Prostate gland (tissue), 2 donors: ENCODE results near the gene FA2H. TPM values are rescaled to one million over a fixed set of nuclear protein-coding genes. Genes with fewer than 3 reads are reported as not detected.

ENCODE experiments used
- DNase-seq: peaks from one replicate; pipeline ENCODE4 v3.0.0-alpha.2; 2019; ENCODE audit warnings: low spot score
- H3K27ac ChIP-seq, 2 donors: fragments of 200-600 bp; sonication (generic); 2 replicates each; pipeline ENCODE4 v1.5.1; 2017 to 2019
- H3K27me3 ChIP-seq: fragments of 200-600 bp; sonication (generic); replicated peaks from 2 replicates; pipeline ENCODE4 v1.5.1; 2019; ENCODE audit not compliant: insufficient read depth
- H3K36me3 ChIP-seq, 2 donors: fragments of 200-600 bp; sonication (generic); 1 replicate in 1 of 2; 2 replicates in 1 of 2; pipeline versions ENCODE4 v1.5.1 to v1.8.1; 2017 to 2019
- H3K4me1 ChIP-seq: fragments of 200-600 bp; sonication (generic); replicated peaks from 2 replicates; pipeline ENCODE4 v1.5.1; 2019
- H3K4me3 ChIP-seq, 2 donors: fragments of 200-600 bp; sonication (generic); 2 replicates each; pipeline ENCODE4 v1.5.1; 2017 to 2019
- H3K9me3 ChIP-seq: fragments of 200-600 bp; sonication (generic); 2 replicates; pipeline ENCODE4 v1.5.1; 2017
- POLR2A ChIP-seq: fragments of 450-650 bp; IDR thresholded peaks from one replicate; pipeline ENCODE4 v1.6.1; 2016; ENCODE audit warnings: antibody characterized with exemption, mild to moderate bottlenecking
- POLR2AphosphoS5 ChIP-seq: sonication (generic); formaldehyde crosslinking; IDR thresholded peaks from one replicate; pipeline ENCODE4 v1.6.1; 2017; ENCODE audit warnings: antibody characterized with exemption
- WGBS: methylation state at CpG from one replicate; pipeline ENCODE4 v1.1.5; 2018; 5-methylcytosine and 5-hydroxymethylcytosine counted together
- intact Hi-C: fragments of 100-400 bp; cut with DNase I; formaldehyde crosslinking; loops from one replicate; pipeline ENCODE4 v1.14.2; 2022
- total RNA-seq, 2 donors: library from RNA; depleted of rRNA; stranded (reverse); fragments of >200 nt; gene quantifications; one replicate each; pipeline ENCODE4 v1.1.0, GENCODE V29; 2016
- TF ChIP-seq, protein P1 (sequence below), 4 experiments: fragments of 200-600 bp in 2 of 4; fragments of 450-650 bp in 2 of 4; sonication (generic) in 2 of 4; IDR thresholded peaks; 1 replicate in 3 of 4; 2 replicates in 1 of 4; pipeline ENCODE4 v1.5.1; 2016 to 2019; ENCODE audit warnings: antibody characterized with exemption in 4 of 4, mild to moderate bottlenecking in 2 of 4, moderate library complexity in 2 of 4

The FA2H gene
- total RNA-seq, 2 donors from 2014 or later = 3.0 to 4.5 TPM

DNA sequence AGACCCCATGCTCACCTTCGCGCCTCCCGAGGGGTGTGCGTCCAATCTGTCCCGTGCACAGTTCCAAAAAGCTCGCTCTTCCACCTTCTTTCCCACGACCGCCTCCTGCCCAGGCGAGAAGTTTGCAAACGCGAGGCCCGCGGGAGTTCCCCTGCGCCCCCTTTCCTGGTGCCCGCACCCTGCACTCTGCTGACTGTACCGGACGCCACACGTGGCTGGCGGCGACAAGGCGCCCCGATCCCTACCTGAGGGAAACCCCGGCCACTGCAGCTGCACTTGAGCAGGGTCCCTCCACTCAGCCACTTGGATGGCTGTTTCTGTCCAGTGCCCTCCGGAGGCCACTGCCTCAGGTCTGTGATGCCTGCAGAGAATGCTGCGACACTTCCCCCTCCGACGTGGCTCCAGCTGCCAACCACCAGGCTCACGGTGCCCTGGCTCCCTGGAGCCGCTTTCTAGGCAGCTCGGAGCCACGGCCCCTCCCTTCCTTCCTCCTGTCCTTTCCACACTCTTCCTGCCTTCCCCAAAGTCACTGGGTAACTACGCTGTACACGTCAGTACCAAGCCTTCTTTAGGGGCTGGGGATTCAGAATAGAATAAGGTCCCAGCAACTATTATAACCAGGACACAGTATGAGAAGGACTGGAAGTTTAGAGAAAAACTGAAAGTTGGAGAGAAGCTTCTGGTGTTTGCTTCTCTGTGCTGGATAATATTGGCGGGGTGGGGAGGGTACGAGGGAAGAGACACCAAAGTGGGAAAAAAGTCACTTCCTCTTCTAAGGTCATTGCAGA lies 74.0 kb downstream of the FA2H start, which contains the start of gene MLKL:
MLKL (minus strand) TSS at position 425 of the 788 bp plus-strand sequence. CDS start 5,105 bp downstream, outside the sequence.
- DNase-seq = peak; percentile 29
- intact Hi-C loops = loop anchor here (10.0 kb wide), 1 partner anchor 414 kb away; the partner anchor contains the start of gene LDHD
- H3K27ac ChIP-seq = peak within 1 kb of the TSS; percentile 62 to 70
- H3K9me3 ChIP-seq = no peaks in the 10 kb centered on the region
- TF ChIP-seq POLR2AphosphoS5 = peak; percentile 52
- TF ChIP-seq, protein P1, sequence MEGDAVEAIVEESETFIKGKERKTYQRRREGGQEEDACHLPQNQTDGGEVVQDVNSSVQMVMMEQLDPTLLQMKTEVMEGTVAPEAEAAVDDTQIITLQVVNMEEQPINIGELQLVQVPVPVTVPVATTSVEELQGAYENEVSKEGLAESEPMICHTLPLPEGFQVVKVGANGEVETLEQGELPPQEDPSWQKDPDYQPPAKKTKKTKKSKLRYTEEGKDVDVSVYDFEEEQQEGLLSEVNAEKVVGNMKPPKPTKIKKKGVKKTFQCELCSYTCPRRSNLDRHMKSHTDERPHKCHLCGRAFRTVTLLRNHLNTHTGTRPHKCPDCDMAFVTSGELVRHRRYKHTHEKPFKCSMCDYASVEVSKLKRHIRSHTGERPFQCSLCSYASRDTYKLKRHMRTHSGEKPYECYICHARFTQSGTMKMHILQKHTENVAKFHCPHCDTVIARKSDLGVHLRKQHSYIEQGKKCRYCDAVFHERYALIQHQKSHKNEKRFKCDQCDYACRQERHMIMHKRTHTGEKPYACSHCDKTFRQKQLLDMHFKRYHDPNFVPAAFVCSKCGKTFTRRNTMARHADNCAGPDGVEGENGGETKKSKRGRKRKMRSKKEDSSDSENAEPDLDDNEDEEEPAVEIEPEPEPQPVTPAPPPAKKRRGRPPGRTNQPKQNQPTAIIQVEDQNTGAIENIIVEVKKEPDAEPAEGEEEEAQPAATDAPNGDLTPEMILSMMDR (IDR thresholded peaks at IDR 0.05) = peak in 1 of 4 experiments; percentile 29
- TF ChIP-seq POLR2A = peak; percentile 48
- no peaks in the 10 kb centered on the region for H3K36me3 ChIP-seq
- peak within 1 kb of the TSS; percentile 39 to 57 for H3K4me3 ChIP-seq
- no peaks in the 10 kb centered on the region for H3K4me1 ChIP-seq
- WGBS = 1% methylated on average over 35 of the region's 35 CpGs
- H3K27me3 ChIP-seq = no peaks in the 10 kb centered on the region

DNA sequence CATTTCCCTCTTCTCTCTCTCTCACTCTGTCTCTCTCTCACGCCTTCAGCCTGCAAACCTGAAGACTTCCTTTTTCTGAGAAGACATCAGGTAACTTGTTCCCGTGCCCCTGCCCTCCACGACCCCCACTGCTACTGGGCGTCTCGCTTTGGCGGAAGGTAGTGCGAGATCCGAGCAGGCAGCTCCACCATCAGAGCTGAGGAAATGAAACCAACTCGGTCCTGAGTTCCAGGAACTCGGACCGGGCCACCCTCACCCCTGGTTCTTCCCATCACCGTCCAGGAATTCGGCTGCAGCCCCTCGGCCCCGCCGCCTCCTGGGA lies 74.5 kb downstream of the FA2H start:
- Histone ChIP-seq H3K9me3 (no peaks in the 10 kb centered on the region), H3K4me1 (no peaks in the 10 kb centered on the region), H3K4me3 (peak overlapping the region; percentile 39 to 57), H3K27me3 (no peaks in the 10 kb centered on the region), H3K36me3 (no peaks in the 10 kb centered on the region), H3K27ac (peak overlapping the region; percentile 62 to 70)
- intact Hi-C loops = loop anchor here (10.0 kb wide), 1 partner anchor 415 kb away; the partner anchor contains the start of gene LDHD
- WGBS = 3% methylated on average over 16 of the region's 16 CpGs
- no peak for TF ChIP-seq POLR2AphosphoS5
- no peak for TF ChIP-seq POLR2A
- TF ChIP-seq, protein P1 (IDR thresholded peaks at IDR 0.05) = no peak
- no peak for DNase-seq

DNA sequence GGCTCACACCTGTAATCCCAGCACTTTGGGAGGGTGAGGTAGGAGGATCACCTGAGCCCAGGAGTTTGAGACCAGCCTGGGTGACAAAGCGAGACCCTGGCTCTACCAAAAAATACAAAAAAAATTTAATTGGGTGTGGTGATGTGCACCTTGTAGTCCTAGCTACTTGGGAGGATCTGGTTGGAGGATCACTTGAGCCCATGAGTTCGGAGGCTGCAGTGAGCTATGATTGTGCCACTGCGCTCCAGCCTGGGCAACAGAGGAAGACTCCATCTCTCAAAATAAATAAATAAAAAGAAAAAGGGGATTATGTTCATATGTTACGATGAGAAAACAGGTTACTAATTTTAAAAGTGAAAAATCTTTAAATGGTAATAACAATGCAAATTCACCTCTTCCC lies 75.0 kb downstream of the FA2H start:
- TF ChIP-seq POLR2AphosphoS5 (no peak), POLR2A (no peak)
- TF ChIP-seq, protein P1 (IDR thresholded peaks at IDR 0.05) = no peak
- Histone ChIP-seq H3K27me3 (no peaks in the 10 kb centered on the region), H3K36me3 (no peaks in the 10 kb centered on the region), H3K4me1 (no peaks in the 10 kb centered on the region), H3K27ac (peak overlapping the region in 1 of 2 donors; percentile 62), H3K9me3 (no peaks in the 10 kb centered on the region), H3K4me3 (peak overlapping the region; percentile 39 to 57)
- 69% methylated on average over 4 of the region's 4 CpGs for WGBS
- intact Hi-C loops = loop anchor here (10.0 kb wide), 1 partner anchor 415 kb away; the partner anchor contains the start of gene LDHD
- DNase-seq = no peak

DNA sequence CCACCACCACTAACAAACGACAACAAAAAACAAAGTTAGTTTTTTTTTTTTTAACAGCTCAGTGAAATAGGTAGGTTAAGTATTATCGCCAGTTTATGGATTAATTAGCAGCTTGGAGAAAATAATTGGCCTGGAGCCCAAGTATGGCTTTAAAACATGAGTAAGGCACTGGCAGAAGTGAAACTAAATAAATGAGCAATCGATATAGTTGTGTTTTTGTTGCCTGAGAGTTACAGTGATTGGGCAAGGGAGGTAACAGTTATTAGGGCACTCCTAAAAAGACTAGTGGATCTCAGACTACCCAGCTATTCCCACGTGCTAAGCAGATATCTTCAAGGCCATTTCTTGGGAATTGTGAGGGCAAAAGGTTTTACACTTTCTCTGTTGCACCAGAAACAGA lies 76.4 kb downstream of the FA2H start:
- WGBS = 72% methylated on average over 4 of the region's 4 CpGs
- no peak for TF ChIP-seq POLR2AphosphoS5
- no peak for TF ChIP-seq POLR2A
- TF ChIP-seq, protein P1 (IDR thresholded peaks at IDR 0.05) = no peak
- no peaks in the 10 kb centered on the region for H3K9me3 ChIP-seq
- H3K36me3 ChIP-seq = no peaks in the 10 kb centered on the region
- no peak overlapping the region for H3K27ac ChIP-seq
- no peaks in the 10 kb centered on the region for H3K4me1 ChIP-seq
- no peak for DNase-seq
- no peaks in the 10 kb centered on the region for H3K27me3 ChIP-seq
- H3K4me3 ChIP-seq = no peak overlapping the region
- intact Hi-C loops = no loop called here
